Ectodermal cell (in vitro differentiated cells): ENCODE data around the gene IFIT5.
"Not testable (repeated sequence)": the region's sequence is repeated elsewhere in the genome, so short reads cannot be mapped to it uniquely, and the experiment has no call there.

ENCODE experiments used
- H3K27ac ChIP-seq: 2 replicates; pipeline ENCODE4 v1.7.0; 2013; ENCODE audit warnings: mild to moderate bottlenecking, low read depth, low read length; ENCODE audit not compliant: insufficient read depth, poor library complexity, severe bottlenecking
- H3K27me3 ChIP-seq: 2 replicates; pipeline ENCODE4 v1.7.0; 2013; ENCODE audit warnings: mild to moderate bottlenecking, low read length; ENCODE audit not compliant: insufficient read depth, control insufficient read depth, poor library complexity, severe bottlenecking
- H3K36me3 ChIP-seq: one replicate; pipeline ENCODE4 v1.7.0; 2013; ENCODE audit warnings: low read length; ENCODE audit not compliant: control insufficient read depth, insufficient read depth
- H3K4me1 ChIP-seq: one replicate; pipeline ENCODE4 v1.7.0; 2013; ENCODE audit warnings: low read length; ENCODE audit not compliant: control insufficient read depth, insufficient read depth
- H3K4me3 ChIP-seq: 2 replicates; pipeline ENCODE4 v1.7.0; 2013; ENCODE audit warnings: low read depth, low read length, control low read depth; ENCODE audit not compliant: insufficient read depth
- H3K9me3 ChIP-seq: 2 replicates; pipeline ENCODE4 v1.7.0; 2013; ENCODE audit warnings: mild to moderate bottlenecking, low read length, moderate library complexity; ENCODE audit not compliant: control insufficient read depth
- WGBS, 2 experiments: methylation state at CpG; one replicate each; pipeline ENCODE4 v1.1.7; 2013; ENCODE audit warnings: missing lambda C conversion rate in 2 of 2; 5-methylcytosine and 5-hydroxymethylcytosine counted together

The IFIT5 gene

DNA sequence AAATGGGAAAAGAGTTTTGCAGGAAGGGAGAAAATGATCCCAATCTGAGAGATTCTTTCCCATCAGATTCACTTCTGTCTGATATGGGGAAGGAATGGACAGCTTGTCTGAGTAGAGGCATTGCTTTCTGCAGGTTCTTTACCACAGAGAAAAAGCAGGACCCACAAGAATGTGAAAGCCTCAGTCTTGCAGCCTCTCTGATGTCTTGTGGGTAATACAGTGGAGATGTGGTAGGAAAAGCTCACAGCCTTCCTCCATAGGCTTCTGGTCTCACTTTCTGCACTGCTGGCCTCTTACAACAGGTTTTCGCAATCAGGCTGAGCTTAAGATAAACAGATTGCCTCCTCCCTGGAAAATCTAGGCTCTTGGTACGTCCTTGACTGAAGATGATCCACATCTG is 21.4 kb upstream of the IFIT5 start:
- peak overlapping the region; percentile 50 for H3K4me3 ChIP-seq
- H3K4me1 ChIP-seq = no peaks in the 10 kb centered on the region
- H3K27me3 ChIP-seq = no peaks in the 10 kb centered on the region
- H3K9me3 ChIP-seq = no peaks in the 10 kb centered on the region
- 89 to 90% methylated on average over 2 of the region's 2 CpGs for WGBS, 2 experiments
- H3K27ac ChIP-seq = peak overlapping the region; percentile 18
- H3K36me3 ChIP-seq = no peaks in the 10 kb centered on the region

DNA sequence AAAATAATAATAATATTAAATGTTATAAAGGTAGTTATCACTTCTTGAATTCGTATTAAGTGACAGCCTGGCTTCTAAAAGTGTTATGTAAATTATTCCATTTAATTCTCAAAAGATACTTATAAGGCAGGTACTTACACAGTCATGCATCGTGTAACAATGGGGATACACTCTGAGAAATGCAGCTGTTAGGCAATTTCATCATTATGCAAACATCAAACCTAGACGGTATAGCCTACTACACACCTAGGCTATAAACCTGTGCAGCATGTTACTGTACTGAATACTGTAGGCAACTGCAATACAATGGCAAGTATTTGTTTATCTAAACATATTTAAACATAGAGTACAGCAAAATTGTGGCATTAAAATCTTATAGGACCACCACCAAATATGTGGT is 20.5 kb upstream of the IFIT5 start:
- Histone ChIP-seq H3K36me3 (no peaks in the 10 kb centered on the region), H3K9me3 (no peaks in the 10 kb centered on the region), H3K4me1 (no peaks in the 10 kb centered on the region), H3K4me3 (no peak overlapping the region), H3K27ac (no peak overlapping the region), H3K27me3 (no peaks in the 10 kb centered on the region)
- WGBS, 2 experiments = 96 to 100% methylated on average over 1 to 2 of the region's 3 CpGs

DNA sequence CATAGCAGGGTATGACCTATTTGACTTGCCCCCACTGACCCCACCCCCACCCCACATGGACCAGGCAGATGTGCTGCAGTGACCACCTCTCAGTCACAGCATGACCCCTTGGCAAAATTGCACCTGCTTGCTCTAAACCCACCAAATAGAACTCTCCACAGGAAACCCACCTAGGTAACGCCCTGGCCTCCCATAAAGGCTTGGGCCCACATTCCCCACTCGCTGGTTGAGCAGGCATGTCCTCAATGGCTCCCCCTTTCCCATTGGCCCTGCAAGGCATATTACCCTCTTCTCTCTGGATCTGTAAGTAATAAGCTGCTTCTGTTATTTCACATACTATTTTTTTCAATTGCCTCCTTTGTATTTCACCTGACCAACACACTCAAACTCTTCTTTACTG is 19.2 kb upstream of the IFIT5 start:
- no peak overlapping the region for H3K27ac ChIP-seq
- no peak overlapping the region for H3K4me3 ChIP-seq
- WGBS, 2 experiments = 90 to 94% methylated on average over 2 of the region's 2 CpGs
- no peaks in the 10 kb centered on the region for H3K9me3 ChIP-seq
- no peaks in the 10 kb centered on the region for H3K4me1 ChIP-seq
- H3K27me3 ChIP-seq = no peaks in the 10 kb centered on the region
- no peaks in the 10 kb centered on the region for H3K36me3 ChIP-seq

DNA sequence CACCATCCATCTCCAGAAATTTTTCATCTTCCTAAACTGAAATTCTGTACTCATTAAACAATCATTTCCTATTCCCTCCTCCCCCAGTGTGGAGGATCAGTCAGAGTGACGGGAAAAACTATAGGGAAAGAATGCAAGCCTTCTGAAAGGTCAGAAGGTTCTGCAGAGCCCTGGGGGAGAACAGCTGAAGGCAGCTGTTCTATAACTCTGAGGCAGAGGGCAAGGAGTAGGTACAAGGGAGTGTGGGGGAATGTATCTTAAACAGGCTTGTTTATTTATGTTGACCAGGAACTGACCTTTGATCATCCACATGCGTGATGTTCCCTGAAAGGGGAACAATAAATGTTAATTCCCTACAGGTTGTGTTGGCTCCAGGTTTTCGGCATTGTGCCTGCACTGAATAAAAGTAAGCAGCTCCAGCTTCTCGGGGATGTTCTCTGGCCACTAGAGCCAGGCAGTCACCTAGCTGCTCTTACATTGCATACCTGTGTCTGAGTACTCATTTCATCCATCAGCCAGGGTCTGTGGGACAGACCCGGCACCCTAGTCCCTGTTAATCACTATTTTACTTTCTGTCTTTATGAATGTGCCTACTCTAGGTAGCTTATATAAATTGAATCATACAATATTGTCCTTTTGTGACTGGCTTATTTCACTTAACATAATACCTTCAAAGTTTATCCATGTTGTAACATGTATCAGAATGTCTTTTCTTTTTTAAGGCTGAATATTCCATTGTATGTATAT is 16.2 kb upstream of the IFIT5 start:
- Histone ChIP-seq H3K4me3 (no peak overlapping the region), H3K9me3 (no peaks in the 10 kb centered on the region), H3K36me3 (peaks cover 8% of the 10 kb centered on the region), H3K27me3 (no peaks in the 10 kb centered on the region), H3K4me1 (no peaks in the 10 kb centered on the region), H3K27ac (no peak overlapping the region)
- 84 to 87% methylated on average over 5 of the region's 5 CpGs for WGBS, 2 experiments

DNA sequence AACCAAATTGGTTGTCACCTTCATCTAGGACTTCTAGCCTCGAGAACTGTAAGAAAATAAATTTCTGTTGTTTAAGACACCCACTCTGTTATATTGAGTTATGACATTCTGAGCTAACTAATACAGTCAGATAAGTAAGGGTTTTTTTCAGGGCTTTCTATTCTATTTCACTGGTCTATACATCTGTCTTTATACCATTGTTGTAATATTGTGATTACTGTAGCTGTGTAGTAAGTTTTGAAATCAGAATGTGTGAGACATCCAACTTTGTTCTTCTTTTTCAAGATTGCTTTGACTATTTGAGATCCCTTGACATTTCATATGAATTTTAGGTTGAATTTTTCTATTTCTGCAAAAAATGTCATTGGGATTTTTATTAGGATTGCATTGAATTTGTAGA is 14.4 kb upstream of the IFIT5 start:
- Histone ChIP-seq H3K27me3 (no peaks in the 10 kb centered on the region), H3K27ac (no peak overlapping the region), H3K36me3 (peaks cover 8% of the 10 kb centered on the region), H3K4me3 (no peak overlapping the region), H3K4me1 (no peaks in the 10 kb centered on the region), H3K9me3 (no peaks in the 10 kb centered on the region)
- WGBS, 2 experiments = 92% methylated on average over 1 of the region's 1 CpG; no CpG with 5 or more reads in 1 of the 2 experiments

DNA sequence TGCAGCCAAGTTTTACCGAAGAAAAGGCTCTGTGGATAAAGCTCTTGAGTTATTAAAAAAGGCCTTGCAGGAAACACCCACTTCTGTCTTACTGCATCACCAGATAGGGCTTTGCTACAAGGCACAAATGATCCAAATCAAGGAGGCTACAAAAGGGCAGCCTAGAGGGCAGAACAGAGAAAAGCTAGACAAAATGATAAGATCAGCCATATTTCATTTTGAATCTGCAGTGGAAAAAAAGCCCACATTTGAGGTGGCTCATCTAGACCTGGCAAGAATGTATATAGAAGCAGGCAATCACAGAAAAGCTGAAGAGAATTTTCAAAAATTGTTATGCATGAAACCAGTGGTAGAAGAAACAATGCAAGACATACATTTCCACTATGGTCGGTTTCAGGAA is 11.3 kb upstream of the IFIT5 start:
- H3K36me3 ChIP-seq = peaks cover 8% of the 10 kb centered on the region
- 79 to 100% methylated on average over 2 of the region's 2 CpGs for WGBS, 2 experiments
- H3K27ac ChIP-seq = no peak overlapping the region
- H3K27me3 ChIP-seq = no peaks in the 10 kb centered on the region
- H3K9me3 ChIP-seq = no peaks in the 10 kb centered on the region
- H3K4me3 ChIP-seq = no peak overlapping the region
- no peaks in the 10 kb centered on the region for H3K4me1 ChIP-seq

DNA sequence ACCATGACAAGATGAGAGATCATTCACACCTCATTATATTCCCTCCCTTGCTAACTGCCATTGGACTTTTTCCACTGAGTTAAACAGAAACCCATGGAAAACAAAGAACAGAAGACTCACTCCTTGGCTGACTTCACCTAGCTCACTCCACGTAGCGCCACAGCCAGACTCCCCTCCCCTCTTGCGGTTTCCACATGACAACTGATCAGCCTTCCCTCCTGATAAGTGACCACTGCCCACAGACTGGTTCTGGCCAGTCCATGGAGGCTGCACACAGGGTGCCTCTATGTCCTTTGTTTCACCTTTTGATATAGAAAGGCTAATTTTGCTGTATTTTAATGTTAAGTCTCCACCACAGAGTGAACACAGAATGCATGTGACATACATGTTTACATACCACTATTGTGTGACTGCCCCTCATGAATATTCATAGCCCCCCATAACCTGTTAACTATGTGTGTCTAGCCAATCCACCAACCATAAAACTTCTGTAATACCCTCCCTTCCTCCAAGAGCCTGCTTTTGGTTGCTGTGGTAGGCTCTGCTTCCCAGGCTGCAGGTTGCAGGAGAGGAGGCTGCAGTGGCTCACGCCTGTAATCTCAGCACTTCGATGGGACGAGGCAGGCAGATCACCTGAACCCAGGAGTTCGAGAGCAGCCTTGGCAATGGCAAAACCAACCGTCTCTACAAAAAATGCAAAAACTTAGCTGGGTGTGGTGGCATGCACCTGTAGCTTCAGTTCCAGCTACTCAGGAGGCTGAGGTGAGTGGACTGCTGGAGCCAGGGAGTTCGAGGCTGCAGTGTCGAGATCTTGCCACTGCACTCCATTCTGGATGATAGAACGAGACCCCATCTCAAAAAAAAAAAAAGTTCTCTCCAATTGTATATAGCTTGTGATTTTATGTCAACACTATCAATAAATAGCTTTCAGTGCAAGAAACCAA is 10.0 kb upstream of the IFIT5 start:
- Histone ChIP-seq H3K9me3 (no peaks in the 10 kb centered on the region), H3K4me3 (no peak overlapping the region), H3K27ac (no peak overlapping the region), H3K36me3 (peaks cover 8% of the 10 kb centered on the region), H3K4me1 (no peaks in the 10 kb centered on the region), H3K27me3 (no peaks in the 10 kb centered on the region)
- 92 to 93% methylated on average over 11 of the region's 11 CpGs for WGBS, 2 experiments

DNA sequence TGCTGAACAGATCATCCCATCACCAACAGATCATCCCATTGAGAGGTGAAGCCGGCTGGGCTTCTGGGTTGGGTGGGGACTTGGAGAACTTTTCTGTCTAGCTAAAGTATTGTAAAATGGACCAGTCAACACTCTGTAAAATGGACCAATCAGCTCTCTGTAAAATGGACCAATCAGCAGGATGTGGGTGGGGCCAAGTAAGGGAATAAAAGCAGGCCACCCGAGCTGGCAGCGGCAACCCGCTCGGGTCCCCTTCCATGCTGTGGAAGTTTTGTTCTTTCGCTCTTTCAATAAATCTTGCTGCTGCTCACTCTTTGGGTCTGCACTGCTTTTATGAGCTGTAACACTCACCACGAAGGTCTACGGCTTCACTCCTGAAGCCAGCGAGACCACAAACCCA is 8.2 kb upstream of the IFIT5 start:
- H3K4me1 ChIP-seq, H3K27me3 ChIP-seq, H3K36me3 ChIP-seq, H3K27ac ChIP-seq, H3K9me3 ChIP-seq, H3K4me3 ChIP-seq: not testable (repeated sequence)
- WGBS, 2 experiments = 93% methylated on average over 9 of the region's 9 CpGs

DNA sequence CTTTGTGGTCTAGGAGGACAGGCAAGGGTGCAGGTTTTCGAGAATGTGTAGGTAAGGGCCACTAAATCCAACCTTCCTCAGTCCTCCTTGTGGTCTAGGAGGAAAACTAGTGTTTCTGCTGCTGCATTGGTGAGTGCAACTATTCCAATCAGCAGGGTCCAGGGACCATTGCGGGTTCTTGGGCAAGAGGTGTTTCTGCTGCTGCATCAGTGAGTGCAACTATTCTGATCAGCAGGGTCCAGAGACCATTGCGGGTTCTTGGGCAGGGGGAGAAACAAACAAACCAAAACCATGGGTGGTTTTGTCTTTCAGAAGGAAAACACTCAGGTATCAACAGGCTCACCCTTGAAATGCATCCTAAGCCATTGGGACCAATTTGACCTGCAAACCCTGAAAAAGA is 6.6 kb upstream of the IFIT5 start:
- not testable (repeated sequence) for H3K9me3 ChIP-seq, H3K36me3 ChIP-seq, H3K27ac ChIP-seq, H3K4me3 ChIP-seq, H3K4me1 ChIP-seq, H3K27me3 ChIP-seq
- 96 to 98% methylated on average over 3 of the region's 3 CpGs for WGBS, 2 experiments

DNA sequence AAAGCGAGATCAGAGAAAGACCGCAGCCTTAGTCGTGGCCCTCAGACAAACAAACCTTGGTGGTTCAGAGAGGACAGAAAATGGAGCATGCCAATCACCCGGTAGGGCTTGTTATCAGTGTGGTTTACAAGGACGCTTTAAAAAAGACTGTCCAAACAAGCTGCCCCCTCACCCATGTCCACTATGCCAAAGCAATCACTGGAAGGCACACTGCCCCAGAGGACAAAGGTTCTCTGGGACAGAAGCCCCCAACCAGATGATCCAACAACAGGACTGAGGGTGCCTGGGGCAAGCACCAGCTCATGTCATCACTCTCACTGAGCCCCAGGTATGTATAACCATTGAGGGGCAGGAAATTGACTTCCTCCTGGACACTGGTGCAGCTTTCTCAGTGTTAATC is 5.1 kb upstream of the IFIT5 start:
- not testable (repeated sequence) for H3K4me3 ChIP-seq

More for the DNA sequence above, 5.1 kb upstream of the IFIT5 start:
- H3K36me3 ChIP-seq, H3K9me3 ChIP-seq, H3K27ac ChIP-seq, H3K4me1 ChIP-seq, H3K27me3 ChIP-seq: not testable (repeated sequence)
- 93 to 96% methylated on average over 5 of the region's 5 CpGs for WGBS, 2 experiments
